Gastroesophageal sphincter (tissue), 3 donors: ENCODE measurements around the gene LDB1.

Experiments
- CTCF ChIP-seq, 4 experiments: fragments of 200-600 bp in 2 of 4; fragments of 450-650 bp in 2 of 4; sonication (generic) in 1 of 4; IDR thresholded peaks; one replicate each; pipeline ENCODE4 v1.5.1; 2017 to 2019; ENCODE audit warnings: antibody characterized with exemption in 4 of 4, mild to moderate bottlenecking in 2 of 4, moderate library complexity in 2 of 4
- EP300 ChIP-seq: sonication (generic); formaldehyde crosslinking; IDR thresholded peaks from one replicate; pipeline ENCODE4 v1.6.1; 2017; ENCODE audit warnings: antibody characterized with exemption, mild to moderate bottlenecking
- POLR2A ChIP-seq, 2 donors: fragments of 450-650 bp; IDR thresholded peaks; one replicate each; pipeline ENCODE4 v1.6.1; 2017; ENCODE audit warnings: antibody characterized with exemption in 2 of 2, mild to moderate bottlenecking in 2 of 2, moderate library complexity in 1 of 2
- POLR2AphosphoS5 ChIP-seq: sonication (generic); formaldehyde crosslinking; IDR thresholded peaks from one replicate; pipeline ENCODE4 v1.6.1; 2017; ENCODE audit warnings: antibody characterized with exemption

GRCh38 chr10:102072673-102073527 lies 47.3 kb downstream of the LDB1 start:
- TF ChIP-seq CTCF (IDR thresholded peaks at IDR 0.05) (peak in 3 of 4 experiments; percentile 82 to 93 (median 85)), POLR2A (IDR thresholded peaks at IDR 0.05) (no peak), EP300 (no peak), POLR2AphosphoS5 (no peak)
